Urothelium cell line (cell line): ENCODE results near the gene ZC3H12D.
"Not testable (repeated sequence)": the region's sequence is repeated elsewhere in the genome, so short reads cannot be mapped to it uniquely, and the experiment has no call there.

Source experiments
- DNase-seq: peaks from one replicate; pipeline ENCODE4 v3.0.0; 2011; ENCODE audit warnings: low spot score, mixed read lengths
- FAIRE-seq: peaks from 2 replicates; lab custom pipeline; 2011; peaks lifted over from hg19 to GRCh38; lab: Jason Lieb, UNC

ZC3H12D gene

GRCh38 chr6:149484733-149485700 lies at the start of gene ZC3H12D:
Gene ZC3H12D, minus strand, starts transcription at chr6:149485014. Its CDS starts 10,471 bp downstream, at chr6:149474543.
- FAIRE-seq, result no peak

GRCh38 chr6:149529650-149530049 lies 44.8 kb upstream of the ZC3H12D start:
- FAIRE-seq, result no peak
- DNase-seq, result no peak

More at GRCh38 chr6:149484733-149485700, at the start of gene ZC3H12D:
- no peak for DNase-seq

- FAIRE-seq (no peak), DNase-seq (no peak)
Observed at GRCh38 chr6:149515494-149515893, 30.7 kb upstream of the ZC3H12D start.

- DNase-seq, result no peak
- FAIRE-seq, result no peak
Observed at GRCh38 chr6:149513915-149514314, 29.1 kb upstream of the ZC3H12D start.

GRCh38 chr6:149510793-149511512 lies 26.1 kb upstream of the ZC3H12D start:
- DNase-seq (no peak), FAIRE-seq (no peak)

- no peak for FAIRE-seq
- no peak for DNase-seq
Observed at GRCh38 chr6:149508485-149508884, 23.7 kb upstream of the ZC3H12D start.

GRCh38 chr6:149503872-149504271 lies 19.1 kb upstream of the ZC3H12D start:
- DNase-seq, result no peak
- no peak for FAIRE-seq

- no peak for DNase-seq
- FAIRE-seq, result no peak
Observed at GRCh38 chr6:149503276-149503675, 18.5 kb upstream of the ZC3H12D start.

- no peak for FAIRE-seq
- no peak for DNase-seq
Observed at GRCh38 chr6:149501768-149502167, 17.0 kb upstream of the ZC3H12D start.

GRCh38 chr6:149501201-149501600 lies 16.4 kb upstream of the ZC3H12D start:
- FAIRE-seq (no peak), DNase-seq (no peak)

- DNase-seq (no peak), FAIRE-seq (no peak)
Observed at GRCh38 chr6:149500096-149500495, 15.3 kb upstream of the ZC3H12D start.

GRCh38 chr6:149499066-149499465 lies 14.3 kb upstream of the ZC3H12D start:
- no peak for DNase-seq
- FAIRE-seq, result no peak

- DNase-seq (no peak), FAIRE-seq (no peak)
Observed at GRCh38 chr6:149497365-149497764, 12.6 kb upstream of the ZC3H12D start.

- not testable (repeated sequence) for DNase-seq, FAIRE-seq
Observed at GRCh38 chr6:149496597-149496996, 11.8 kb upstream of the ZC3H12D start.

- DNase-seq, FAIRE-seq: not testable (repeated sequence)
Observed at GRCh38 chr6:149495349-149496016, 10.7 kb upstream of the ZC3H12D start.

GRCh38 chr6:149494810-149495209 lies 10.0 kb upstream of the ZC3H12D start:
- DNase-seq, FAIRE-seq: not testable (repeated sequence)

GRCh38 chr6:149493761-149494320 lies 9.0 kb upstream of the ZC3H12D start:
- DNase-seq (no peak), FAIRE-seq (no peak)

- FAIRE-seq (no peak), DNase-seq (no peak)
Observed at GRCh38 chr6:149492798-149493343, 8.1 kb upstream of the ZC3H12D start.

GRCh38 chr6:149489967-149490366 lies 5.2 kb upstream of the ZC3H12D start:
- FAIRE-seq, result no peak

GRCh38 chr6:149488815-149489214 lies 4.0 kb upstream of the ZC3H12D start:
- no peak for DNase-seq
- FAIRE-seq, result no peak

More at GRCh38 chr6:149489967-149490366, 5.2 kb upstream of the ZC3H12D start:
- no peak for DNase-seq
